K562 (cell line): Measurements from ENCODE around the gene SLC6A9. TPM values are rescaled to one million over a fixed set of nuclear protein-coding genes. Genes with fewer than 3 reads are reported as not detected.

Source experiments
- AFF1 ChIP-seq, 2 experiments: fragments of 450-650 bp; IDR thresholded peaks; 2 replicates each; pipeline ENCODE4 v1.6.1; 2018; ENCODE audit warnings: mild to moderate bottlenecking in 2 of 2, low read depth in 1 of 2; ENCODE audit not compliant: partially characterized antibody in 2 of 2
- ELK3 ChIP-seq: fragments of 450-650 bp; formaldehyde crosslinking; IDR thresholded peaks from 2 replicates; pipeline ENCODE4 v1.4.0; 2020; ENCODE audit warnings: mild to moderate bottlenecking
- MXI1 ChIP-seq: IDR thresholded peaks from 2 replicates; pipeline ENCODE4 v1.6.1; 2011; ENCODE audit warnings: low read depth, mild to moderate bottlenecking, improper control_type of control experiment, low read length
- RBM15 ChIP-seq: fragments of 200-400 bp; formaldehyde crosslinking; IDR thresholded peaks from 2 replicates; pipeline ENCODE4 v1.6.1; 2018; ENCODE audit warnings: mild to moderate bottlenecking, low read length, moderate library complexity; ENCODE audit not compliant: insufficient read depth
- ZNF212 ChIP-seq: fragments of 450-650 bp; formaldehyde crosslinking; IDR thresholded peaks from 2 replicates; pipeline ENCODE4 v1.4.0; 2020; ENCODE audit warnings: mild to moderate bottlenecking
- ZNF696 ChIP-seq: fragments of 250-450 bp; sonication (Bioruptor Pico); conservative IDR thresholded peaks from 2 replicates; pipeline ENCODE4 v1.4.0; 2020; ENCODE audit warnings: mild to moderate bottlenecking, moderate library complexity
- polyA plus RNA-seq, 8 experiments: library from polyadenylated mRNA; depleted of rRNA in 4 of 8; stranded (reverse) in 5 of 8; unstranded in 3 of 8; fragments of >200 nt; fragmentation: Nextera tagmentation in 2 of 8; fragmentation: Illumina TruSeq in 1 of 8; extraction: Ambion mirVana in 2 of 8; extraction: Trizol in 1 of 8; gene quantifications; 2 replicates each; pipeline versions ENCODE4 v1.2.1 to v1.2.3, GENCODE V29; 2011 to 2014; ENCODE audit warnings: inconsistent platforms in 1 of 8, missing spikeins in 1 of 8
- total RNA-seq, 7 experiments: library from RNA; depleted of rRNA in 6 of 7; stranded (reverse); fragments of >200 nt in 6 of 7; fragmentation: Illumina TruSeq in 2 of 7; extraction: Trizol in 2 of 7; gene quantifications; 2 replicates each; pipeline versions ENCODE4 v1.2.1 to v1.2.3, GENCODE V29; 2011 to 2021; ENCODE audit warnings: low replicate concordance in 1 of 7

Gene SLC6A9
- total and polyA plus RNA-seq, 9 of the 15 experiments (the other 6 are each of a cell fraction or from before 2014, with no cell fraction given): 0.17 to 18.7 (median 2.9) TPM

GRCh38 chr1:43965316-43965715 lies 65.9 kb downstream of the SLC6A9 start (continued):
- TF ChIP-seq MXI1 (no peak), ZNF212 (CRISPR knock-in tag) (no peak), AFF1 (IDR thresholded peaks at IDR 0.05; ENCODE audit: low read depth in 1 of 2, partially characterized antibody in 2 of 2) (no peak), ELK3 (CRISPR knock-in tag) (no peak), RBM15 (no peak), ZNF696 (CRISPR knock-in tag) (no peak)
